DND-41 (cell line): ENCODE results near the gene IGSF8.

ENCODE experiments used
- ATAC-seq: fragments of 200-7000 bp; cut with Tn5 transposase; 3 replicates; pipeline ENCODE4 v1.9.1; 2021; ENCODE audit warnings: low read depth; ENCODE audit not compliant: insufficient read depth
- DNase-seq: peaks from one replicate; pipeline ENCODE4 v3.0.0-alpha.2; 2020
- H2AFZ ChIP-seq: 2 replicates; pipeline ENCODE4 v1.6.0; 2012; ENCODE audit warnings: low read depth, low read length
- H3K27ac ChIP-seq: 2 replicates; pipeline ENCODE4 v1.5.1; 2012; ENCODE audit warnings: low read length, inconsistent platforms
- H3K27me3 ChIP-seq: fragments of 200-600 bp; sonication (generic); 2 replicates; pipeline ENCODE4 v1.6.0; 2012; ENCODE audit warnings: low read length, mild to moderate bottlenecking, inconsistent platforms; ENCODE audit not compliant: insufficient read depth, poor library complexity
- H3K36me3 ChIP-seq: 2 replicates; pipeline ENCODE4 v1.5.1; 2012; ENCODE audit warnings: low read length, inconsistent platforms; ENCODE audit not compliant: insufficient read depth
- H3K4me1 ChIP-seq: 2 replicates; pipeline ENCODE4 v1.5.1; 2012; ENCODE audit warnings: mild to moderate bottlenecking, low read length; ENCODE audit not compliant: insufficient read depth
- H3K4me2 ChIP-seq: 2 replicates; pipeline ENCODE4 v1.6.0; 2012; ENCODE audit warnings: mild to moderate bottlenecking, moderate library complexity, low read length, inconsistent platforms; ENCODE audit not compliant: insufficient read depth
- H3K4me3 ChIP-seq, 2 experiments: fragments of 200-600 bp in 1 of 2; shearing (Covaris generic) in 1 of 2; 2 replicates each; pipeline ENCODE4 v1.5.1; 2012 to 2016; ENCODE audit warnings: inconsistent platforms in 2 of 2, low read length in 2 of 2, mild to moderate bottlenecking in 2 of 2, low read depth in 1 of 2, moderate library complexity in 1 of 2
- H3K79me2 ChIP-seq: 2 replicates; pipeline ENCODE4 v1.6.0; 2012; ENCODE audit warnings: low read length, inconsistent platforms; ENCODE audit not compliant: insufficient read depth
- H3K9ac ChIP-seq: 2 replicates; pipeline ENCODE4 v1.6.0; 2012; ENCODE audit warnings: low read depth, mild to moderate bottlenecking, inconsistent platforms, low read length, moderate library complexity
- H3K9me3 ChIP-seq: 2 replicates; pipeline ENCODE4 v1.5.1; 2012; ENCODE audit warnings: low read length, moderate library complexity, mild to moderate bottlenecking, inconsistent platforms; ENCODE audit not compliant: insufficient read depth, severe bottlenecking
- H4K20me1 ChIP-seq: 2 replicates; pipeline ENCODE4 v1.6.0; 2012; ENCODE audit warnings: low read length; ENCODE audit not compliant: insufficient read depth
- EZH2 ChIP-seq: IDR thresholded peaks from 3 replicates; pipeline ENCODE4 v1.6.1; 2012; ENCODE audit warnings: borderline replicate concordance, low read depth, mild to moderate bottlenecking, moderate library complexity, low read length, inconsistent platforms; ENCODE audit not compliant: severe bottlenecking
- TF ChIP-seq, protein P1 (sequence below): IDR thresholded peaks from 2 replicates; pipeline ENCODE4 v1.5.1; 2012; ENCODE audit warnings: borderline replicate concordance, low read length, moderate library complexity, mild to moderate bottlenecking; ENCODE audit not compliant: poor library complexity, severe bottlenecking; ENCODE audit errors: extremely low read depth

IGSF8 gene

DNA sequence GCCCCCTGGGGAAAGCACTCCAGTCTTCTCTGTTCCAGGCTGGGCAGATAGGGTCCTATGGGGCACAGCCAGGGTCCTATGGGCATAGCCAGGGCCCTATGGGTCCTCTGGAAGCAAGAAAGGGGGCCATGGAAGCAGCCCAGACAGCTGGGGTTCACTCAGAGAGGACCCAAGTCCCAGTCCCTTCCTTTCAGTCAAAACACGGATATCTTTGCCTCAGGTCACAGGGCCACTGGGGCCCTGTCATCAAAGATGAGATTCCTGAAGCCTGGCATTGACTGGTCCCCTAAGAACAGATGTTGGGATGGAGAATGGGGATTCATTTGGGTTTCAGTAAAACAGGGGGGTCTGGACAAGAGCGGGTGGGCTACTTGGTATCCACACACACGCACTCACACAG is 8.5 kb downstream of the IGSF8 start:
- ATAC-seq: no peak
- Histone ChIP-seq H3K79me2 (no peaks in the 10 kb centered on the region), H3K4me3 (no peak overlapping the region), H3K4me2 (no peak overlapping the region), H3K27me3 (no peaks in the 10 kb centered on the region), H4K20me1 (peaks cover 15% of the 10 kb centered on the region), H3K9ac (no peak overlapping the region), H2AFZ (no peak overlapping the region), H3K4me1 (no peaks in the 10 kb centered on the region), H3K36me3 (peaks cover 47% of the 10 kb centered on the region), H3K27ac (no peak overlapping the region), H3K9me3 (no peaks in the 10 kb centered on the region)
- TF ChIP-seq EZH2: no peak
- TF ChIP-seq, protein P1, sequence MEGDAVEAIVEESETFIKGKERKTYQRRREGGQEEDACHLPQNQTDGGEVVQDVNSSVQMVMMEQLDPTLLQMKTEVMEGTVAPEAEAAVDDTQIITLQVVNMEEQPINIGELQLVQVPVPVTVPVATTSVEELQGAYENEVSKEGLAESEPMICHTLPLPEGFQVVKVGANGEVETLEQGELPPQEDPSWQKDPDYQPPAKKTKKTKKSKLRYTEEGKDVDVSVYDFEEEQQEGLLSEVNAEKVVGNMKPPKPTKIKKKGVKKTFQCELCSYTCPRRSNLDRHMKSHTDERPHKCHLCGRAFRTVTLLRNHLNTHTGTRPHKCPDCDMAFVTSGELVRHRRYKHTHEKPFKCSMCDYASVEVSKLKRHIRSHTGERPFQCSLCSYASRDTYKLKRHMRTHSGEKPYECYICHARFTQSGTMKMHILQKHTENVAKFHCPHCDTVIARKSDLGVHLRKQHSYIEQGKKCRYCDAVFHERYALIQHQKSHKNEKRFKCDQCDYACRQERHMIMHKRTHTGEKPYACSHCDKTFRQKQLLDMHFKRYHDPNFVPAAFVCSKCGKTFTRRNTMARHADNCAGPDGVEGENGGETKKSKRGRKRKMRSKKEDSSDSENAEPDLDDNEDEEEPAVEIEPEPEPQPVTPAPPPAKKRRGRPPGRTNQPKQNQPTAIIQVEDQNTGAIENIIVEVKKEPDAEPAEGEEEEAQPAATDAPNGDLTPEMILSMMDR: no peak
- no peak for DNase-seq

DNA sequence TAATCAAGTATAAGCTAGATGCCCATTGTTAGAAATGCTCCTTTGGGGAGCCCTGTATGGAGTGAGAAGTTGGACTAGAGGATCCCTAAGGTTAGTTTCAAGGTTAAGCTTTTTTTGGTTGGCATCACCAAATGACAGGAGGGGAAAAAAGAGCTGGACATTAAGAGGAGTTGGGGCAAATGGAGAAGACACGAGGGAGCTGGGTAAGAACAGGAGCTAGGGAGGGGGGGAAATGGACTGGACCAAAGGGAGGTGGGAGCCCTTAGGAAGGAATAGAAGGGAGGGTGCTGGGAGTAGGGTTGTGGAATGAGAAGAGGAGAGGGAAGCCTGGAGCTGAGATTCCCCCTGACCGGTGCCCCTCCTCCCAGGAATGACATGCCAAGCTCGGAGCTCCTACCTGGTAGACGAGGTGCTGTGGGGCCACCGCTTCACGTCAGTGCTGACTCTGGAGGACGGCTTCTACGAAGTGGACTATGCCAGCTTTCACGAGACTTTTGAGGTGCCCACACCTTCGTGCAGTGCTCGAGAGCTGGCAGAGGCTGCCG is 11.2 kb downstream of the IGSF8 start:
- H3K4me1 ChIP-seq: no peaks in the 10 kb centered on the region
- no peak overlapping the region for H3K27ac ChIP-seq
- no peaks in the 10 kb centered on the region for H3K9me3 ChIP-seq
- ATAC-seq (no peak), DNase-seq (no peak)
- no peaks in the 10 kb centered on the region for H3K27me3 ChIP-seq
- peaks cover 23% of the 10 kb centered on the region for H3K36me3 ChIP-seq
- no peaks in the 10 kb centered on the region for H3K79me2 ChIP-seq
- H3K4me3 ChIP-seq: no peak overlapping the region
- H3K9ac ChIP-seq: no peak overlapping the region
- H4K20me1 ChIP-seq: peaks cover 2% of the 10 kb centered on the region
- H2AFZ ChIP-seq: no peak overlapping the region
- TF ChIP-seq, protein P1: no peak
- TF ChIP-seq EZH2: no peak
- no peak overlapping the region for H3K4me2 ChIP-seq

DNA sequence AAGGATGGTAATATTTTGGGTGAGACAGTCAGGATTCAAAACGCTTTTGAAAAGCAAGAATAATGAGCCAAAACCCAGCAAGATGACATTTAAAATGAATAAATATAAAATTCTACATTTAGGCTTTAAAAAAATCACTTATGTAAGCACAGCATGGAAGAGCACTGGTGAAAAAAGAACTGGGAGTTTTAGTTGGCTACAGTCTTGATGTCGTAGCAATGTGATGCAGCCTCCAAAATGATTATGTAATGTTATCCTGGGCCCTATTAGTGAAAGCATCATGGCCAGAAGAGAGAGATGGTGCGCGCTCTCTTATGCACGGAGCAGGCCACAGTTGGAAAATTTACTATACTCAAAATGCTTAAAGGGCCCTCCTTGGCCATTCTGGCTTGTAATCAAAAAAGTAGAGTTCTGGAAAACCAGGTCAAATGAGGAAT is 11.9 kb downstream of the IGSF8 start:
- Histone ChIP-seq H3K9me3 (no peaks in the 10 kb centered on the region), H3K36me3 (peaks cover 16% of the 10 kb centered on the region), H3K27me3 (no peaks in the 10 kb centered on the region), H3K4me1 (no peaks in the 10 kb centered on the region), H3K4me3 (no peak overlapping the region), H3K9ac (no peak overlapping the region), H2AFZ (no peak overlapping the region), H3K4me2 (no peak overlapping the region), H4K20me1 (peaks cover 2% of the 10 kb centered on the region; the same call in 1 of the 2 replicates), H3K79me2 (no peaks in the 10 kb centered on the region), H3K27ac (no peak overlapping the region)
- ATAC-seq (no peak), DNase-seq (no peak)
- TF ChIP-seq EZH2: no peak
- TF ChIP-seq, protein P1: no peak
